Measurements from ENCODE around the gene PLIN4.

Gene PLIN4

GRCh38 chr19:4482721-4483364 lies 35.4 kb downstream of the PLIN4 start:
- DNase-seq, result no peak

GRCh38 chr19:4477034-4477801 lies 41.1 kb downstream of the PLIN4 start:
- no peak for DNase-seq

- DNase-seq, result peak; percentile 7
These were observed 43.7 kb downstream of the PLIN4 start for GRCh38 chr19:4474514-4475022.

- no peak for DNase-seq
These were observed 44.3 kb downstream of the PLIN4 start for GRCh38 chr19:4473763-4474513.

GRCh38 chr19:4473011-4473762 lies 45.1 kb downstream of the PLIN4 start:
- DNase-seq, result no peak

- no peak for DNase-seq
These were observed 45.9 kb downstream of the PLIN4 start, which contains the start of gene HDGFL2 for GRCh38 chr19:4472174-4472974. Gene HDGFL2, plus strand, starts transcription at chr19:4472297. Its CDS starts 54 bp downstream, at chr19:4472351.

- peak; percentile 100 for DNase-seq
These were observed 46.7 kb downstream of the PLIN4 start for GRCh38 chr19:4471403-4472173.

GRCh38 chr19:4467835-4468234 lies 50.5 kb downstream of the PLIN4 start:
- DNase-seq, result no peak

- no peak for DNase-seq
These were observed 53.3 kb downstream of the PLIN4 start for GRCh38 chr19:4464815-4465581.

GRCh38 chr19:4457654-4458395 lies 60.5 kb downstream of the PLIN4 start, which contains the start of gene UBXN6:
Gene UBXN6, minus strand, starts transcription at chr19:4457794. Its CDS starts 97 bp downstream, at chr19:4457697.
- peak; percentile 64 for DNase-seq

GRCh38 chr19:4456843-4457653 lies 61.2 kb downstream of the PLIN4 start:
- DNase-seq, result no peak

GRCh38 chr19:4456476-4456842 lies 61.8 kb downstream of the PLIN4 start:
- no peak for DNase-seq

- DNase-seq, result no peak
These were observed 62.4 kb downstream of the PLIN4 start for GRCh38 chr19:4455719-4456475.

GRCh38 chr19:4454747-4455718 lies 63.3 kb downstream of the PLIN4 start:
- peak; percentile 1 for DNase-seq

GRCh38 chr19:4453232-4454179 lies 64.8 kb downstream of the PLIN4 start:
- no peak for DNase-seq

Measured in NCI-H526 treated with DMSO at 0.1 percent for 48 hours (cell line).